Measurements from ENCODE around the gene S100A3. TPM values are rescaled to one million over a fixed set of nuclear protein-coding genes. Genes with fewer than 3 reads are reported as not detected.

S100A3 gene
- polyA plus RNA-seq, 2 of the 4 experiments (the other 2 are of a cell fraction) = 25.0 to 74.0 TPM

DNA sequence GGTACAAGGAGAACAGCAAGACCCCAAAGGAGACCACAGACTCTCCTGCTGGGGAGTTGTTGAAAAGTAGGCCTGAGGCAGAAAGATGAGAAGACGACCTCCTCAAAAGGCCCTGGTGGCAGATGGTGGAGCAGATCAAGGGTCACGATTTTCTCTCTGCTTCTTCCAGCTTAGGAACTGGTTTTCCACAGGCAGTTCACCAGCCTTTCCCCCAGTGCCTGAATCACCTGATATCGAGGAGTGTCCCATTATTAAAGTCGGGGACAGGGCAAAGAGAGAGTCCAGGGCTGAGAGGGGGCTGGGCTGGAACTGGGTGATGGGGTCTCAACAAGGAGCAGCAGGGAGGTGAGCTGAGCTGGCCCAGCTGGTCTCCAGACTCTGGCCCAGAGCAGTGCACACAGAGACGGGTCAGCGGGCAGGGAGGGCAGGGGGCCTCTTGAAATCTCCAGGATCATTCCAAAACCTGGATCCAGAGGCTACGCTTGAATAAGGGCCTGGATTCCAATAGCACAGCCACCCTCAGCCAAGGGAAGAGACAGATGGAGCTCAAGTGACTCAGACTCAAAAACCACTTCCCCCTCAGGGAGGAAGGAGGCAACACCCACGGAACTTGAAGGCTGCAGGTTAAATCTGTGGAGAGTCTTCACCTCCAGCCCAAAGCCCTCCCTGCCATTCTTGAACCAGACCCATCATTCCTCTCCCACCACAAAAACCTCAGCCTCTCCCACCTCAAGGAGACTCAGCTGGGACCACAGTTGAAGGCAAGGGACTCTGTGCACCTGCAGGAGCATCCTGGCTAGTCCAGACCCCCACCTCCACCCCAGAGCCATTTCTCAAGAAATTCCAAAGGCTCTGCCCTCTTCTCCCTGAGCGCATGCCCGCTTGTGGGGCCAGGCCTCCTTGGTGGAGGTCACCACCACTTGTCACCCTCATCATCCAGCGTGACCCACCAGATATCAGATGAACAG, 8.4 kb downstream of the S100A3 start, which contains the start of gene S100A5:
Gene S100A5, minus strand, starts transcription at position 541 of the 968 bp plus-strand sequence. CDS start 743 bp downstream, outside the sequence.
- peak within 1 kb of the TSS; percentile 19 to 97; a peak in 5 of 6 replicates for H3K27ac ChIP-seq
- CTCF ChIA-PET = interaction anchor here (0.8 to 18.2 kb wide), 9 partner anchors 7 to 187 kb away, joined by 3 to 471 read pairs (median 4); partner anchors contain the start of genes S100A2 and S100A6
- FAIRE-seq (no peak), DNase-seq (ENCODE audit: low read depth in 1 of 2, low spot score in 1 of 2) (no peak), ATAC-seq (no peak)
- WGBS (ENCODE audit: missing lambda C conversion rate) = 85% methylated on average over 11 of the region's 11 CpGs
- no peak within 1 kb of the TSS for H3K4me2 ChIP-seq
- TF ChIP-seq POLR2AphosphoS2 (conservative IDR thresholded peaks at IDR 0.05; ENCODE audit: low read length) (no peak), RARB (CRISPR knock-in tag; IDR thresholded peaks at IDR 0.05) (no peak), CBX2 (IDR thresholded peaks at IDR 0.05; ENCODE audit: borderline replicate concordance, low read depth) (no peak), KDM5A (IDR thresholded peaks at IDR 0.05) (no peak), HMGXB4 (CRISPR knock-in tag; IDR thresholded peaks at IDR 0.05; ENCODE audit: borderline replicate concordance) (no peak), RFX5 (IDR thresholded peaks at IDR 0.05) (no peak), JUNB (IDR thresholded peaks at IDR 0.05) (no peak), NR3C1 (IDR thresholded peaks at IDR 0.05) (no peak), MAFK (IDR thresholded peaks at IDR 0.05; ENCODE audit: partially characterized antibody) (no peak), CHD4 (IDR thresholded peaks at IDR 0.05; ENCODE audit: borderline replicate concordance) (no peak), BHLHE40 (IDR thresholded peaks at IDR 0.05; ENCODE audit: low read depth, low read length) (no peak), CBX8 (IDR thresholded peaks at IDR 0.05) (no peak), KDM1A (IDR thresholded peaks at IDR 0.05; ENCODE audit: low read depth) (no peak), MYC (IDR thresholded peaks at IDR 0.05; ENCODE audit: borderline replicate concordance, low read length) (no peak), ZC3H11A (IDR thresholded peaks at IDR 0.05) (no peak), HDAC2 (IDR thresholded peaks at IDR 0.05) (no peak), GATA3 (IDR thresholded peaks at IDR 0.05; ENCODE audit: borderline replicate concordance) (no peak), JUN (IDR thresholded peaks at IDR 0.05) (no peak), NPAS2 (CRISPR knock-in tag; IDR thresholded peaks at IDR 0.05; ENCODE audit: borderline replicate concordance) (no peak)
- TF ChIP-seq, protein P1, sequence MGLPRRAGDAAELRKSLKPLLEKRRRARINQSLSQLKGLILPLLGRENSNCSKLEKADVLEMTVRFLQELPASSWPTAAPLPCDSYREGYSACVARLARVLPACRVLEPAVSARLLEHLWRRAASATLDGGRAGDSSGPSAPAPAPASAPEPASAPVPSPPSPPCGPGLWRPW (IDR thresholded peaks at IDR 0.05) = no peak
- POLR2A ChIA-PET = interaction anchor here (1.6 kb wide), 1 partner anchor 26 kb away, joined by 6 read pairs; no protein-coding TSS in a partner anchor
- H3K4me3 ChIP-seq = no peak within 1 kb of the TSS
- no peaks in the 10 kb centered on the region for H3K9me3 ChIP-seq
- peaks cover 69% of the 10 kb centered on the region for H3K4me1 ChIP-seq

GRCh38 chr1:153539395-153540093, 9.5 kb downstream of the S100A3 start:
- Histone ChIP-seq H3K4me2 (no peak overlapping the region), H3K4me3 (no peak overlapping the region), H3K9me3 (no peaks in the 10 kb centered on the region), H3K27ac (peak overlapping the region; percentile 15 to 97; a peak in 3 of 6 replicates), H3K4me1 (peaks cover 61% of the 10 kb centered on the region)
- CTCF ChIA-PET = interaction anchor here (1.0 to 18.2 kb wide), 5 partner anchors 12 to 45 kb away, joined by 3 to 471 read pairs (median 4); partner anchors contain the start of gene S100A2
- POLR2A ChIA-PET = no interaction called here
- 77% methylated on average over 4 of the region's 4 CpGs for WGBS (ENCODE audit: missing lambda C conversion rate)
- ATAC-seq (no peak), DNase-seq (ENCODE audit: low read depth in 1 of 2, low spot score in 1 of 2) (no peak), FAIRE-seq (no peak)
- TF ChIP-seq TP53 (CRISPR knock-in tag; IDR thresholded peaks at IDR 0.05) (no peak), RARB (CRISPR knock-in tag; IDR thresholded peaks at IDR 0.05) (no peak), POLR2A (IDR thresholded peaks at IDR 0.05; ENCODE audit: low read length) (no peak), ATOH8 (CRISPR knock-in tag; IDR thresholded peaks at IDR 0.05; ENCODE audit: low read depth) (no peak), HEYL (CRISPR knock-in tag; IDR thresholded peaks at IDR 0.05) (no peak), TFCP2L1 (CRISPR knock-in tag; IDR thresholded peaks at IDR 0.05) (no peak), JUNB (IDR thresholded peaks at IDR 0.05) (no peak), FOSL2 (IDR thresholded peaks at IDR 0.05) (no peak), FOSL2 (CRISPR knock-in tag; IDR thresholded peaks at IDR 0.05) (no peak), RCOR1 (IDR thresholded peaks at IDR 0.05; ENCODE audit: low read depth, low read length) (no peak), RFX5 (IDR thresholded peaks at IDR 0.05) (no peak), KDM1A (IDR thresholded peaks at IDR 0.05; ENCODE audit: low read depth) (no peak), RAD21 (conservative IDR thresholded peaks at IDR 0.05 in 1 of 2, IDR thresholded peaks at IDR 0.05 in 1 of 2) (no peak), KDM5A (IDR thresholded peaks at IDR 0.05) (no peak), HOXB5 (CRISPR knock-in tag; IDR thresholded peaks at IDR 0.05) (no peak), CTCF (IDR thresholded peaks at IDR 0.05) (no peak), EHMT2 (IDR thresholded peaks at IDR 0.05; ENCODE audit: low read depth) (no peak), CHD2 (IDR thresholded peaks at IDR 0.05; ENCODE audit: low read length, partially characterized antibody) (no peak), JUN (IDR thresholded peaks at IDR 0.05) (no peak), HDAC2 (IDR thresholded peaks at IDR 0.05) (no peak)

Data from A549 (cell line).